Measurements from ENCODE around the gene SDK1. TPM values are rescaled to one million over a fixed set of nuclear protein-coding genes. Genes with fewer than 3 reads are reported as not detected.
"Not testable (repeated sequence)": the region's sequence is repeated elsewhere in the genome, so short reads cannot be mapped to it uniquely, and the experiment has no call there.

SDK1 gene
- total and polyA plus RNA-seq, 2 donors: 3.2 to 7.8 TPM

- Histone ChIP-seq H3K9me3 (ENCODE audit: control insufficient read depth in 2 of 2, insufficient read depth in 1 of 2, low read length in 1 of 2) (peaks cover 0 to 5% of the 10 kb centered on the region in 2 donors), H3K4me3 (ENCODE audit: low read length in 2 of 2) (no peak overlapping the region), H3K4me1 (ENCODE audit: control insufficient read depth in 2 of 2, insufficient read depth in 2 of 2, low read length in 2 of 2) (no peaks in the 10 kb centered on the region), H3K27ac (ENCODE audit: low read depth in 1 of 2, low read length in 1 of 2) (no peak overlapping the region), H3K36me3 (ENCODE audit: control insufficient read depth in 2 of 2, insufficient read depth in 2 of 2, low read length in 1 of 2) (no peaks in the 10 kb centered on the region), H3K27me3 (ENCODE audit: control insufficient read depth in 2 of 2, insufficient read depth in 1 of 2, low read length in 1 of 2) (no peaks in the 10 kb centered on the region)
- 71% methylated on average over 28 of the region's 28 CpGs for WGBS
- DNase-seq (ENCODE audit: low read depth in 6 of 9, low spot score in 9 of 9): no peak
Measured at GRCh38 chr7:4307316-4308204, 1006.5 kb downstream of the SDK1 start.

DNA sequence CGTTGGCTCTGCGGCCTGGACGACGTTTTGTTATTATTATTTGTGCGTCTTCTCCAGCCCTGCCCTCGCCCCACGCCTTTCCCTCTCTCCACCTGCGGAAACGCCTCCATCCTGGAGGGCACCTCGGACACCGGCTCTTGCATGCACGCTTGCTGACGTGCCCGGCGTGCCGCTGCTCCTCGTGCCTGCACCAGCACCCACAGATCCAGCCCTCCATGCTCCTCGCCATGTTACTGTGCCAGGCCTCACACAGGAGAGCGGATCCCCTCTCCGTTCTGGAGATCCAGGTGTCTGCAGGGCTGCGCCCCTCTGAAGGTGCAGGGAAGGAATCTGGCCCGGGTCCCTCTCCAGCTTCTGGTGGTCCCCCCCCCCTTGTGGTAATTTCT lies 1007.1 kb downstream of the SDK1 start:
- no peak for DNase-seq (ENCODE audit: low read depth in 6 of 9, low spot score in 9 of 9)
- WGBS: 91% methylated on average over 22 of the region's 22 CpGs
- H3K27ac ChIP-seq (ENCODE audit: low read depth in 1 of 2, low read length in 1 of 2): no peak overlapping the region
- H3K9me3 ChIP-seq (ENCODE audit: control insufficient read depth in 2 of 2, insufficient read depth in 1 of 2, low read length in 1 of 2): peaks cover 0 to 5% of the 10 kb centered on the region in 2 donors
- H3K4me1 ChIP-seq (ENCODE audit: control insufficient read depth in 2 of 2, insufficient read depth in 2 of 2, low read length in 2 of 2): no peaks in the 10 kb centered on the region
- H3K4me3 ChIP-seq (ENCODE audit: low read length in 2 of 2): no peak overlapping the region
- H3K36me3 ChIP-seq (ENCODE audit: control insufficient read depth in 2 of 2, insufficient read depth in 2 of 2, low read length in 1 of 2): no peaks in the 10 kb centered on the region
- H3K27me3 ChIP-seq (ENCODE audit: control insufficient read depth in 2 of 2, insufficient read depth in 1 of 2, low read length in 1 of 2): no peaks in the 10 kb centered on the region

- H3K36me3 ChIP-seq (ENCODE audit: control insufficient read depth in 2 of 2, insufficient read depth in 2 of 2, low read length in 1 of 2); H3K9me3 ChIP-seq (ENCODE audit: control insufficient read depth in 2 of 2, insufficient read depth in 1 of 2, low read length in 1 of 2); H3K4me1 ChIP-seq (ENCODE audit: control insufficient read depth in 2 of 2, insufficient read depth in 2 of 2, low read length in 2 of 2); DNase-seq (ENCODE audit: low read depth in 6 of 9, low spot score in 9 of 9); H3K27ac ChIP-seq (ENCODE audit: low read depth in 1 of 2, low read length in 1 of 2); H3K27me3 ChIP-seq (ENCODE audit: control insufficient read depth in 2 of 2, insufficient read depth in 1 of 2, low read length in 1 of 2); H3K4me3 ChIP-seq (ENCODE audit: low read length in 2 of 2): not testable (repeated sequence)
- WGBS: 96% methylated on average over 29 of the region's 29 CpGs
Measured at GRCh38 chr7:4313911-4314310, 1012.9 kb downstream of the SDK1 start.

DNA sequence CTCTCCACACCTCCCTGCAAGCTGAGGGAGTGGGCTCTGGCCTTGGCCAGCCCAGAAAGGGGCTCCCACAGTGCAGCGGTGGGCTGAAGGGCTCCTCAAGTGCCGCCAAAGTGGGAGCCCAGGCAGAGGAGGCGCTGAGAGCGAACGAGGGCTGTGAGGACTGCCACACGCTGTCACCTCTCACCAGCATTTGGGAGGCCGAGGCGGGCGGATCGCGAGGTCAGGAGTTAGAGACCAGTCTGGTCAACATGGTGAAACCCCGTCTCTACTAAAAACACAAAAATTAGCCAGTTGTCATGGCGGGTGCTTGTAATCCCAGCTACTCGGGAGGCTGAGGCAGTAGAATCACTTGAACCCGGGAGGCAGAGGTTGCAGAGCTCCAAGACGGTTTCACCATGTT lies 1013.3 kb downstream of the SDK1 start:
- not testable (repeated sequence) for H3K27ac ChIP-seq (ENCODE audit: low read depth in 1 of 2, low read length in 1 of 2); H3K4me1 ChIP-seq (ENCODE audit: control insufficient read depth in 2 of 2, insufficient read depth in 2 of 2, low read length in 2 of 2); H3K9me3 ChIP-seq (ENCODE audit: control insufficient read depth in 2 of 2, insufficient read depth in 1 of 2, low read length in 1 of 2); DNase-seq (ENCODE audit: low read depth in 6 of 9, low spot score in 9 of 9); H3K27me3 ChIP-seq (ENCODE audit: control insufficient read depth in 2 of 2, insufficient read depth in 1 of 2, low read length in 1 of 2); H3K4me3 ChIP-seq (ENCODE audit: low read length in 2 of 2); H3K36me3 ChIP-seq (ENCODE audit: control insufficient read depth in 2 of 2, insufficient read depth in 2 of 2, low read length in 1 of 2)
- WGBS: 97% methylated on average over 16 of the region's 16 CpGs

Measured in thymus (tissue), 11 donors.